WTC11 (cell line): Measurements from ENCODE around the gene RCAN2. TPM values are rescaled to one million over a fixed set of nuclear protein-coding genes. Genes with fewer than 3 reads are reported as not detected.

Experiments used
- ATAC-seq: fragments of 200-7000 bp; cut with Tn5 transposase; 2 replicates; pipeline ENCODE4 v1.10.0; 2021; ENCODE audit warnings: mild to moderate bottlenecking, moderate library complexity
- CTCF ChIA-PET: fragments of 300-600 bp; sonication (Branson Sonifier 250); formaldehyde crosslinking; loops from one replicate; lab custom pipeline; 2021; ENCODE audit warnings: antibody characterized with exemption; lab: Charles Lee
- POLR2A ChIA-PET: fragments of 350-600 bp; sonication (Branson Sonifier 250); formaldehyde crosslinking; loops from one replicate; lab custom pipeline; 2021; ENCODE audit warnings: antibody characterized with exemption; lab: Charles Lee
- DNase-seq: peaks from one replicate; pipeline ENCODE4 v3.0.0; 2021; ENCODE audit warnings: low spot score
- H3K27ac Mint-ChIP-seq: 2 replicates; pipeline ENCODE4 v1.8.0; 2021; ENCODE audit warnings: mixed read lengths
- H3K27me3 Mint-ChIP-seq: 2 replicates; pipeline ENCODE4 v1.8.0; 2021; ENCODE audit warnings: low read depth, mild to moderate bottlenecking, moderate library complexity, mixed read lengths
- H3K36me3 Mint-ChIP-seq: 2 replicates; pipeline ENCODE4 v1.8.0; 2021; ENCODE audit warnings: mixed read lengths
- H3K4me1 Mint-ChIP-seq: 2 replicates; pipeline ENCODE4 v1.8.0; 2022; ENCODE audit warnings: mixed read lengths
- H3K4me3 Mint-ChIP-seq: 2 replicates; pipeline ENCODE4 v1.8.0; 2021; ENCODE audit warnings: mild to moderate bottlenecking, moderate library complexity, mixed read lengths
- H3K9me3 Mint-ChIP-seq: 2 replicates; pipeline ENCODE4 v1.8.0; 2021; ENCODE audit warnings: mixed read lengths
- CREB1 ChIP-seq: sonication (generic); formaldehyde crosslinking; IDR thresholded peaks from 2 replicates; pipeline ENCODE4 v1.8.0; 2023; ENCODE audit warnings: mild to moderate bottlenecking, missing genetic modification reagents
- ESRRA ChIP-seq: sonication (generic); formaldehyde crosslinking; IDR thresholded peaks from 2 replicates; pipeline ENCODE4 v1.8.1; 2022; ENCODE audit warnings: mild to moderate bottlenecking, missing genetic modification reagents, borderline replicate concordance
- MXD4 ChIP-seq: fragments of 250-450 bp; sonication (Bioruptor Pico); IDR thresholded peaks from 2 replicates; pipeline ENCODE4 v1.8.0; 2021; ENCODE audit warnings: mild to moderate bottlenecking, moderate library complexity, borderline replicate concordance
- MYBL2 ChIP-seq: sonication (generic); formaldehyde crosslinking; IDR thresholded peaks from 2 replicates; pipeline ENCODE4 v1.8.1; 2023; ENCODE audit warnings: mild to moderate bottlenecking, moderate library complexity, missing genetic modification reagents
- NR2C2 ChIP-seq: sonication (generic); formaldehyde crosslinking; IDR thresholded peaks from 2 replicates; pipeline ENCODE4 v1.8.0; 2022; ENCODE audit warnings: mild to moderate bottlenecking, missing genetic modification reagents
- RELA ChIP-seq: sonication (generic); formaldehyde crosslinking; IDR thresholded peaks from 2 replicates; pipeline ENCODE4 v1.8.1; 2022; ENCODE audit warnings: missing genetic modification reagents, mild to moderate bottlenecking, borderline replicate concordance
- TCF7 ChIP-seq: sonication (generic); formaldehyde crosslinking; IDR thresholded peaks from 2 replicates; pipeline ENCODE4 v1.8.0; 2022; ENCODE audit warnings: mild to moderate bottlenecking, low read depth, missing genetic modification reagents, moderate library complexity
- TEAD1 ChIP-seq: sonication (generic); formaldehyde crosslinking; IDR thresholded peaks from 2 replicates; pipeline ENCODE4 v1.8.0; 2022; ENCODE audit warnings: mild to moderate bottlenecking, missing genetic modification reagents
- ZNF219 ChIP-seq: sonication (generic); formaldehyde crosslinking; IDR thresholded peaks from 2 replicates; pipeline ENCODE4 v1.8.0; 2023; ENCODE audit warnings: missing genetic modification reagents, mild to moderate bottlenecking, borderline replicate concordance
- ZNF263 ChIP-seq: sonication (generic); formaldehyde crosslinking; IDR thresholded peaks from 2 replicates; pipeline ENCODE4 v1.8.1; 2022; ENCODE audit warnings: low read depth, mild to moderate bottlenecking, moderate library complexity, missing genetic modification reagents
- total RNA-seq: library from RNA; stranded (reverse); gene quantifications from 3 replicates; pipeline ENCODE4 v1.2.3, GENCODE V29; 2021
- TF ChIP-seq, protein P1 (sequence below): fragments of 250-450 bp; sonication (Bioruptor Pico); IDR thresholded peaks from 2 replicates; pipeline ENCODE4 v2.1.2; 2022; ENCODE audit warnings: mild to moderate bottlenecking, moderate library complexity
- TF ChIP-seq, protein P2 (sequence below): sonication (generic); formaldehyde crosslinking; IDR thresholded peaks from 2 replicates; pipeline ENCODE4 v1.8.0; 2022; ENCODE audit warnings: mild to moderate bottlenecking, missing genetic modification reagents
- TF ChIP-seq, protein P3 (sequence below): sonication (generic); formaldehyde crosslinking; conservative IDR thresholded peaks from 2 replicates; pipeline ENCODE4 v1.8.1; 2023; ENCODE audit warnings: mild to moderate bottlenecking, low read depth, missing genetic modification reagents, moderate library complexity
- TF ChIP-seq, protein P4 (sequence below): fragments of 250-450 bp; sonication (Bioruptor Pico); IDR thresholded peaks from 2 replicates; pipeline ENCODE4 v1.9.0; 2021; ENCODE audit warnings: mild to moderate bottlenecking, borderline replicate concordance
- TF ChIP-seq, protein P5 (sequence below): sonication (generic); formaldehyde crosslinking; IDR thresholded peaks from 2 replicates; pipeline ENCODE4 v1.8.1; 2023; ENCODE audit warnings: mild to moderate bottlenecking, missing genetic modification reagents, borderline replicate concordance
- TF ChIP-seq, protein P6 (sequence below): sonication (generic); formaldehyde crosslinking; IDR thresholded peaks from 2 replicates; pipeline ENCODE4 v1.8.1; 2023; ENCODE audit warnings: mild to moderate bottlenecking, missing genetic modification reagents
- TF ChIP-seq, protein P7 (sequence below): sonication (generic); formaldehyde crosslinking; IDR thresholded peaks from 2 replicates; pipeline ENCODE4 v1.8.1; 2023; ENCODE audit warnings: mild to moderate bottlenecking, missing genetic modification reagents, moderate library complexity

RCAN2 gene
- total RNA-seq, 1 experiment from 2014 or later, result 3.9 TPM

DNA sequence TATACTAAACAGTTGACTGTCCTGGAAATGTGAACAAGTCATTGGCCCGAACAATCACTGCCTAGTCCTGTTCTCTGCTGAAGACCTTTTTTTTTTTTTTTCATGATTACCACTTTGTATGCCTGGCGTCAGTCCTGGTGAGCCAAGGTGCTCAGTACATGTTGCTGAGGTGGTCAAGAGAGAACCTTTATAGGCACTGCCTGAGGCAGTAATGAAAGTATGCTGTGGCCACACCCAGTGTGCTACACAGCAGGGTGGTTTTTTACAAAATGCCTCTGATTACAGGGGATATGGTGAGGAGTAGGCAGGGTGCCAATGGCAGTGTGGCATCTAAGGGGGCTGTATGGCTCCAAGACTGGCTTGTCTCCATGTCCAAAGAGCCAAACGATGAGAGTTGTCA lies 185.4 kb downstream of the RCAN2 start:
- Mint-ChIP-seq H3K27ac (no peak overlapping the region), H3K27me3 (no peaks in the 10 kb centered on the region; the same call in 1 of the 2 replicates), H3K4me1 (no peaks in the 10 kb centered on the region), H3K36me3 (no peaks in the 10 kb centered on the region), H3K9me3 (no peaks in the 10 kb centered on the region), H3K4me3 (no peak overlapping the region)
- DNase-seq (no peak), ATAC-seq (no peak)
- ChIA-PET CTCF (no interaction called here), POLR2A (no interaction called here)
- TF ChIP-seq RELA (CRISPR knock-in tag) (no peak), MYBL2 (CRISPR knock-in tag) (no peak), ZNF263 (CRISPR knock-in tag) (no peak)
- TF ChIP-seq, protein P1, sequence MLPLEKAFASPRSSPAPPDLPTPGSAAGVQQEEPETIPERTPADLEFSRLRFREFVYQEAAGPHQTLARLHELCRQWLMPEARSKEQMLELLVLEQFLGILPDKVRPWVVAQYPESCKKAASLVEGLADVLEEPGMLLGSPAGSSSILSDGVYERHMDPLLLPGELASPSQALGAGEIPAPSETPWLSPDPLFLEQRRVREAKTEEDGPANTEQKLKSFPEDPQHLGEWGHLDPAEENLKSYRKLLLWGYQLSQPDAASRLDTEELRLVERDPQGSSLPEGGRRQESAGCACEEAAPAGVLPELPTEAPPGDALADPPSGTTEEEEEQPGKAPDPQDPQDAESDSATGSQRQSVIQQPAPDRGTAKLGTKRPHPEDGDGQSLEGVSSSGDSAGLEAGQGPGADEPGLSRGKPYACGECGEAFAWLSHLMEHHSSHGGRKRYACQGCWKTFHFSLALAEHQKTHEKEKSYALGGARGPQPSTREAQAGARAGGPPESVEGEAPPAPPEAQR, result no peak

DNA sequence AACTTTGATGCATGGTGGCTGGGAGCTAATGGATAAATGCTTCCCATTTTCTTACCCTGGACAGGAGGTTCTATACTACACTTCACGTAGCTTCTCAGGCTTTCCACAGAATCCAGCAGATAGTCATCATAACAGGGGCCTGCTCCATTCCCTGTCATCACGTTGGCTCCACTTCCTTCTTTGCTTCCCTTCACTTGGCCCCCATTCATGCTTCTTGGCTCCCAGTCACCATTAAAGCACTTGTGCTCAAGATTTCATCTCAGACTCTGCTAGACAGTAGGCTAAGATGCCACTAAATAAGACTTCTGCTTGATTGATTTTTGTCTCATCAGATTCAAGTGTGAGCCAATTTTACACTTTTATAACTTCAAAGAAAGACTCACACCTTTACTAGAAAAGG lies 186.0 kb downstream of the RCAN2 start:
- no peaks in the 10 kb centered on the region for H3K36me3 Mint-ChIP-seq
- no peaks in the 10 kb centered on the region for H3K4me1 Mint-ChIP-seq
- no peaks in the 10 kb centered on the region; the same call in 1 of the 2 replicates for H3K27me3 Mint-ChIP-seq
- no peaks in the 10 kb centered on the region for H3K9me3 Mint-ChIP-seq
- no peak overlapping the region for H3K27ac Mint-ChIP-seq
- no peak for ATAC-seq
- ChIA-PET CTCF (no interaction called here), POLR2A (no interaction called here)
- DNase-seq, result no peak
- no peak overlapping the region for H3K4me3 Mint-ChIP-seq
- TF ChIP-seq, protein P2, sequence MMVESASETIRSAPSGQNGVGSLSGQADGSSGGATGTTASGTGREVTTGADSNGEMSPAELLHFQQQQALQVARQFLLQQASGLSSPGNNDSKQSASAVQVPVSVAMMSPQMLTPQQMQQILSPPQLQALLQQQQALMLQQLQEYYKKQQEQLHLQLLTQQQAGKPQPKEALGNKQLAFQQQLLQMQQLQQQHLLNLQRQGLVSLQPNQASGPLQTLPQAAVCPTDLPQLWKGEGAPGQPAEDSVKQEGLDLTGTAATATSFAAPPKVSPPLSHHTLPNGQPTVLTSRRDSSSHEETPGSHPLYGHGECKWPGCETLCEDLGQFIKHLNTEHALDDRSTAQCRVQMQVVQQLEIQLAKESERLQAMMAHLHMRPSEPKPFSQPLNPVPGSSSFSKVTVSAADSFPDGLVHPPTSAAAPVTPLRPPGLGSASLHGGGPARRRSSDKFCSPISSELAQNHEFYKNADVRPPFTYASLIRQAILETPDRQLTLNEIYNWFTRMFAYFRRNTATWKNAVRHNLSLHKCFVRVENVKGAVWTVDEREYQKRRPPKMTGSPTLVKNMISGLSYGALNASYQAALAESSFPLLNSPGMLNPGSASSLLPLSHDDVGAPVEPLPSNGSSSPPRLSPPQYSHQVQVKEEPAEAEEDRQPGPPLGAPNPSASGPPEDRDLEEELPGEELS, result no peak
- TF ChIP-seq MXD4 (CRISPR knock-in tag) (no peak), CREB1 (CRISPR knock-in tag) (no peak), ESRRA (CRISPR knock-in tag) (no peak), NR2C2 (CRISPR knock-in tag) (no peak), TEAD1 (no peak), TCF7 (CRISPR knock-in tag) (no peak), ZNF263 (CRISPR knock-in tag) (no peak), ZNF219 (no peak)
- TF ChIP-seq, protein P3, sequence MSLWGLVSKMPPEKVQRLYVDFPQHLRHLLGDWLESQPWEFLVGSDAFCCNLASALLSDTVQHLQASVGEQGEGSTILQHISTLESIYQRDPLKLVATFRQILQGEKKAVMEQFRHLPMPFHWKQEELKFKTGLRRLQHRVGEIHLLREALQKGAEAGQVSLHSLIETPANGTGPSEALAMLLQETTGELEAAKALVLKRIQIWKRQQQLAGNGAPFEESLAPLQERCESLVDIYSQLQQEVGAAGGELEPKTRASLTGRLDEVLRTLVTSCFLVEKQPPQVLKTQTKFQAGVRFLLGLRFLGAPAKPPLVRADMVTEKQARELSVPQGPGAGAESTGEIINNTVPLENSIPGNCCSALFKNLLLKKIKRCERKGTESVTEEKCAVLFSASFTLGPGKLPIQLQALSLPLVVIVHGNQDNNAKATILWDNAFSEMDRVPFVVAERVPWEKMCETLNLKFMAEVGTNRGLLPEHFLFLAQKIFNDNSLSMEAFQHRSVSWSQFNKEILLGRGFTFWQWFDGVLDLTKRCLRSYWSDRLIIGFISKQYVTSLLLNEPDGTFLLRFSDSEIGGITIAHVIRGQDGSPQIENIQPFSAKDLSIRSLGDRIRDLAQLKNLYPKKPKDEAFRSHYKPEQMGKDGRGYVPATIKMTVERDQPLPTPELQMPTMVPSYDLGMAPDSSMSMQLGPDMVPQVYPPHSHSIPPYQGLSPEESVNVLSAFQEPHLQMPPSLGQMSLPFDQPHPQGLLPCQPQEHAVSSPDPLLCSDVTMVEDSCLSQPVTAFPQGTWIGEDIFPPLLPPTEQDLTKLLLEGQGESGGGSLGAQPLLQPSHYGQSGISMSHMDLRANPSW (CRISPR knock-in tag), result no peak
- TF ChIP-seq, protein P4, sequence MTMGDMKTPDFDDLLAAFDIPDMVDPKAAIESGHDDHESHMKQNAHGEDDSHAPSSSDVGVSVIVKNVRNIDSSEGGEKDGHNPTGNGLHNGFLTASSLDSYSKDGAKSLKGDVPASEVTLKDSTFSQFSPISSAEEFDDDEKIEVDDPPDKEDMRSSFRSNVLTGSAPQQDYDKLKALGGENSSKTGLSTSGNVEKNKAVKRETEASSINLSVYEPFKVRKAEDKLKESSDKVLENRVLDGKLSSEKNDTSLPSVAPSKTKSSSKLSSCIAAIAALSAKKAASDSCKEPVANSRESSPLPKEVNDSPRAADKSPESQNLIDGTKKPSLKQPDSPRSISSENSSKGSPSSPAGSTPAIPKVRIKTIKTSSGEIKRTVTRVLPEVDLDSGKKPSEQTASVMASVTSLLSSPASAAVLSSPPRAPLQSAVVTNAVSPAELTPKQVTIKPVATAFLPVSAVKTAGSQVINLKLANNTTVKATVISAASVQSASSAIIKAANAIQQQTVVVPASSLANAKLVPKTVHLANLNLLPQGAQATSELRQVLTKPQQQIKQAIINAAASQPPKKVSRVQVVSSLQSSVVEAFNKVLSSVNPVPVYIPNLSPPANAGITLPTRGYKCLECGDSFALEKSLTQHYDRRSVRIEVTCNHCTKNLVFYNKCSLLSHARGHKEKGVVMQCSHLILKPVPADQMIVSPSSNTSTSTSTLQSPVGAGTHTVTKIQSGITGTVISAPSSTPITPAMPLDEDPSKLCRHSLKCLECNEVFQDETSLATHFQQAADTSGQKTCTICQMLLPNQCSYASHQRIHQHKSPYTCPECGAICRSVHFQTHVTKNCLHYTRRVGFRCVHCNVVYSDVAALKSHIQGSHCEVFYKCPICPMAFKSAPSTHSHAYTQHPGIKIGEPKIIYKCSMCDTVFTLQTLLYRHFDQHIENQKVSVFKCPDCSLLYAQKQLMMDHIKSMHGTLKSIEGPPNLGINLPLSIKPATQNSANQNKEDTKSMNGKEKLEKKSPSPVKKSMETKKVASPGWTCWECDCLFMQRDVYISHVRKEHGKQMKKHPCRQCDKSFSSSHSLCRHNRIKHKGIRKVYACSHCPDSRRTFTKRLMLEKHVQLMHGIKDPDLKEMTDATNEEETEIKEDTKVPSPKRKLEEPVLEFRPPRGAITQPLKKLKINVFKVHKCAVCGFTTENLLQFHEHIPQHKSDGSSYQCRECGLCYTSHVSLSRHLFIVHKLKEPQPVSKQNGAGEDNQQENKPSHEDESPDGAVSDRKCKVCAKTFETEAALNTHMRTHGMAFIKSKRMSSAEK, result no peak
- TF ChIP-seq, protein P5, sequence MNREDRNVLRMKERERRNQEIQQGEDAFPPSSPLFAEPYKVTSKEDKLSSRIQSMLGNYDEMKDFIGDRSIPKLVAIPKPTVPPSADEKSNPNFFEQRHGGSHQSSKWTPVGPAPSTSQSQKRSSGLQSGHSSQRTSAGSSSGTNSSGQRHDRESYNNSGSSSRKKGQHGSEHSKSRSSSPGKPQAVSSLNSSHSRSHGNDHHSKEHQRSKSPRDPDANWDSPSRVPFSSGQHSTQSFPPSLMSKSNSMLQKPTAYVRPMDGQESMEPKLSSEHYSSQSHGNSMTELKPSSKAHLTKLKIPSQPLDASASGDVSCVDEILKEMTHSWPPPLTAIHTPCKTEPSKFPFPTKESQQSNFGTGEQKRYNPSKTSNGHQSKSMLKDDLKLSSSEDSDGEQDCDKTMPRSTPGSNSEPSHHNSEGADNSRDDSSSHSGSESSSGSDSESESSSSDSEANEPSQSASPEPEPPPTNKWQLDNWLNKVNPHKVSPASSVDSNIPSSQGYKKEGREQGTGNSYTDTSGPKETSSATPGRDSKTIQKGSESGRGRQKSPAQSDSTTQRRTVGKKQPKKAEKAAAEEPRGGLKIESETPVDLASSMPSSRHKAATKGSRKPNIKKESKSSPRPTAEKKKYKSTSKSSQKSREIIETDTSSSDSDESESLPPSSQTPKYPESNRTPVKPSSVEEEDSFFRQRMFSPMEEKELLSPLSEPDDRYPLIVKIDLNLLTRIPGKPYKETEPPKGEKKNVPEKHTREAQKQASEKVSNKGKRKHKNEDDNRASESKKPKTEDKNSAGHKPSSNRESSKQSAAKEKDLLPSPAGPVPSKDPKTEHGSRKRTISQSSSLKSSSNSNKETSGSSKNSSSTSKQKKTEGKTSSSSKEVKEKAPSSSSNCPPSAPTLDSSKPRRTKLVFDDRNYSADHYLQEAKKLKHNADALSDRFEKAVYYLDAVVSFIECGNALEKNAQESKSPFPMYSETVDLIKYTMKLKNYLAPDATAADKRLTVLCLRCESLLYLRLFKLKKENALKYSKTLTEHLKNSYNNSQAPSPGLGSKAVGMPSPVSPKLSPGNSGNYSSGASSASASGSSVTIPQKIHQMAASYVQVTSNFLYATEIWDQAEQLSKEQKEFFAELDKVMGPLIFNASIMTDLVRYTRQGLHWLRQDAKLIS, result no peak
- TF ChIP-seq, protein P6, sequence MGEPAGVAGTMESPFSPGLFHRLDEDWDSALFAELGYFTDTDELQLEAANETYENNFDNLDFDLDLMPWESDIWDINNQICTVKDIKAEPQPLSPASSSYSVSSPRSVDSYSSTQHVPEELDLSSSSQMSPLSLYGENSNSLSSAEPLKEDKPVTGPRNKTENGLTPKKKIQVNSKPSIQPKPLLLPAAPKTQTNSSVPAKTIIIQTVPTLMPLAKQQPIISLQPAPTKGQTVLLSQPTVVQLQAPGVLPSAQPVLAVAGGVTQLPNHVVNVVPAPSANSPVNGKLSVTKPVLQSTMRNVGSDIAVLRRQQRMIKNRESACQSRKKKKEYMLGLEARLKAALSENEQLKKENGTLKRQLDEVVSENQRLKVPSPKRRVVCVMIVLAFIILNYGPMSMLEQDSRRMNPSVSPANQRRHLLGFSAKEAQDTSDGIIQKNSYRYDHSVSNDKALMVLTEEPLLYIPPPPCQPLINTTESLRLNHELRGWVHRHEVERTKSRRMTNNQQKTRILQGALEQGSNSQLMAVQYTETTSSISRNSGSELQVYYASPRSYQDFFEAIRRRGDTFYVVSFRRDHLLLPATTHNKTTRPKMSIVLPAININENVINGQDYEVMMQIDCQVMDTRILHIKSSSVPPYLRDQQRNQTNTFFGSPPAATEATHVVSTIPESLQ (CRISPR knock-in tag), result no peak
- TF ChIP-seq, protein P7, sequence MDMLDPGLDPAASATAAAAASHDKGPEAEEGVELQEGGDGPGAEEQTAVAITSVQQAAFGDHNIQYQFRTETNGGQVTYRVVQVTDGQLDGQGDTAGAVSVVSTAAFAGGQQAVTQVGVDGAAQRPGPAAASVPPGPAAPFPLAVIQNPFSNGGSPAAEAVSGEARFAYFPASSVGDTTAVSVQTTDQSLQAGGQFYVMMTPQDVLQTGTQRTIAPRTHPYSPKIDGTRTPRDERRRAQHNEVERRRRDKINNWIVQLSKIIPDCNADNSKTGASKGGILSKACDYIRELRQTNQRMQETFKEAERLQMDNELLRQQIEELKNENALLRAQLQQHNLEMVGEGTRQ (CRISPR knock-in tag), result no peak
